Activated effector memory CD4-positive, alpha-beta T cell treated with Interleukin-2 at 50 U/mL for 16 hours (primary cell): ENCODE data around the gene CACYBP.
"Not testable (repeated sequence)": the region's sequence is repeated elsewhere in the genome, so short reads cannot be mapped to it uniquely, and the experiment has no call there.

Source experiments
- DNase-seq: peaks from one replicate; pipeline ENCODE4 v3.0.0-alpha.2; 2020

Gene CACYBP

DNA sequence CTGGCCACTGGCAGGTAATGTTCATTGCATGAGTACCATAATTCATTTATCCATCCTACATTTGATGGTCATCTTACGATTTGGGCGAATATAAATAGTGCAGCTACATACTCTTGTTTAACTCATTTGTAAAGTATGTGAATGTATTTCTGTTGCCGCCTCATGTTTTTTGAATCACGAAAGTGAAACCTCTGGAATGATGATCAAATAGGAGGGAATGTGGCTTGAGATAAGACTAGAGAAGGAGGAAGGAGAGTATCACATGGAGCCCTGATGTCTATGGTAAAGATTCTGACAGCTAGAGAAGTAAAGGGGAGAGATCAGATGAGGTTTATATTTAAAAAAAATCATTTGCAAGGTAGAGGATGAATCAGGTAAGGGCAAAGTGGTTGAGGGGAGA is 15.5 kb downstream of the CACYBP start:
- no peak for DNase-seq

DNA sequence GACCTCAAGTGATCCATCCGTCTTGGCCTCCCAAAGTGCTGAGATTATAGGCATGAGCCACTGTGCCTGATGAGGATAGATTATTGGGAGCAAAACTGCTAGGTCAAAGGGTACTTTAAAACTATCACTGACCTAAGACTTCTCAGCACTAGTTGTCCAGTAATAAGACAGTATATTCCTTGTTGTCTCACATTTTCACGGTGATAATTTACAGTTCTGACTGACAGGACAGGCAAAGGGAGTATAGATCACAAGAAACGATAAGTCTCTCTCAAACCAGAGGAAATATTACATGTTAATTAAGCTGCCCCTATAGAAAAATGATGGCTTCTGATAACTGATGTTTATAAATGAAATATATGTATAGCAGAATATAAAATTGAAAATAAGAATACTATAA is 19.8 kb downstream of the CACYBP start:
- no peak for DNase-seq

DNA sequence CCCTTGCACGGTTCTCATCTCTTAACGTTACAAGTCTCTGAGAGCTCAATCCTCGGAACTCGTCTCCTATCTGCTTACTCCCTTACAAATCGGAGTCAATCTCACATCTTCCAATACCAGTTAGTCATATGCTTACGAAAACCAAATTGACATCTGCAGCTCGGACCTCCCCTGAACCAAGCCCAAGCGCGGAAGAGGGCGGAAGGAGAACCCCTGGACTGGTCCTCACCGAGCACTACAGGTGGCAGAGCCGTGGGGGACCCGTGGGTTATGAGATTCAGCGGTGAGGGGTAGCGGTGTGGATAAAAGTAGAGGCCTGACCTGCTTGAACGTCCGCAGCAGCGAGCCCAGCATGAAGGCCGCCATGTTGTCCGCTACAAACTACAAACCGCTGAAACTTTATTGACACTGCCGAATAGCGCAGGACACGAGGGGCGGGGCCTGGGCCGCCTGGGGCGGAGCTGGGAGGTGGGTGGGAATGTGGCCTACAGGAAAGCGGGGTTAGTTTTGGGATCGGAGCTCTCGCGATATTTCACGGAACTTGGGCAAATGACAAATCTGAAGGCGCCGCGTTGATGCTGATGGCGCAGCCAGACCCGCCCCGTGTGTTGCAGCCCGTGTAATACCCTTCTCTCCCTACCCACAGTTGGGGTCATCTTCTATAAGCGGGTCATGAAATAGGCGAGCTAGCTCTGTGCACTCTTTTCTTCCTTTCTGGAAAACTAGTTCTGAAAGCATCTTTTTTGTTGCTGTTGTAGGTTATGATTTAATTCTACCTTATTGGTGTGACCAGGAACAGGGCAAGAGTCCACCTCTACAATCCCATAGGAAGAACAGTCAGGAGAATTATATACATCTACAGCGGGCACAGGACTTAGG is 23.5 kb downstream of the CACYBP start, which contains the start of gene MRPS14:
Gene MRPS14 (minus strand): TSS at position 383 of the 879 bp plus-strand sequence. CDS start 17 bp downstream, at position 366.
- peak; percentile 98 for DNase-seq

DNA sequence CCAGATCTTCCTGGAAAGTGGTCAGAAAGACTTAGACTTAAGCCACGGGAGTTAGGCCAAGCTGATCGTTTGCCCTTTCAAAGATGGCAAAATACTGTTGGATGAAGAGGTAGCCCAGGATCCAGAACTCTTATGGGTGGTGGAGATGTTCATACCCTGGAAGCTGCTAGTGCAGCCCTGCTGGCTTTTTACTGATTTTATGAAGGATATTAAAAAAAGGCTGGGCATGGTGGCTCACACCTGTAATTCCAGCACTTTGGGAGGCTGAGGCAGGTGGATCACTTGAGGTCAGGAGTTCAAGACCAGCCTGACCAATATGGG is 24.1 kb downstream of the CACYBP start:
- not testable (repeated sequence) for DNase-seq

DNA sequence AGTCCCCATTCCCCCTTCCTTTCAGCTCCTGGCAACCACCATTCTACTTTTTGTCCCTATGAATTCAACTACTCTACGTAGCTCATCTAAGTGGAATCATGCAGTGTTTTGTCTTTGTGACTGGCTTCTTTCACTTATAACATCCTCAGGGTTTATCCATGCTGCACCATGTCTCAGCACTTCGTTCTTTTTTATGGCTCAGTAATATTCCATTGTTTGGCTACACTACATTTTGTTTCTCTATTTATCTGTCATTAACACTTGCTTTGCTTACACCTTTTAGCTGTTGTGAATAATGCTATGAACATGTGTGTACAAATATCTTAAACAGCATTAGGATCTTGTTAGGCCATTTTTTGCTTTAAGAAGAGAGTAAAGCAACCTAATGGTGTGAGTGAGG is 25.0 kb downstream of the CACYBP start:
- DNase-seq = no peak

DNA sequence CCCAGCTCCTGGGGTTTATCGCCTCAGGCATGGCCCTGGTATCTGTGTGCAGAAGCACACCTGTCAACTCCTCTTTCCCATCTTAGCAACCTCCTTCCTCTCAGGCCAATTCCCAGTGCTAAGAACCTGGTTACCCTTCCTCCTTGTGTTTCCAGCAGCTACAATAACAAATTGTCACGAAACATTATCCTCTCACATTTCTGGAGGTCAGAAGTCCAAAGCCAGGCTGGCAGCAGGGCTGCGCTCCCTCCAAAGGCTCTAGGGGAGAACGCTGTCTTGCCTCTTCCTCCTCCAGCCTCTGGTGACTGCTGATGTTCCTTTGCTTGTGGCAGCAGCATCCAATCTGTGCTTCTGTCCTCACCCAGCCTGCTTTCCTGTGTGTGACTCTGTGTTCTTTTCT is 34.2 kb downstream of the CACYBP start:
- DNase-seq = no peak

DNA sequence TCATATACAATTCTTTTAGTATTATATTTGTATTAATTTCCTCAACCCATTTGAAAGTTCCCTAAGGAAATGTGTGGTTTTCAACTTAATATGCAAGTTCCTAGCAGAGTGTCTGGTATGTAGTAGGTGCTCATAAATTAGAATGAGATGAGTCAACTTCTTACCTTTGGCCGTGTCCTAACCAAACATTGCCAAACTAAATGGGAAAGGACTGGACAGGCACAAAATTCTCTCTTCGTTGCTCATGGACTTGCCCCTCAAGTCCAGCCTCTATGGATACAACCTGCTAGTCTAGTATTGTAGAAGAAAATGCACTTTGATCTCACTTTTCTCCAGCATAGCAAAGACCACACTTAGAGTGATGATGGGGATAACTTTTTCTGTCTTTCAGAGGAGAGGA is 35.0 kb downstream of the CACYBP start:
- DNase-seq = no peak

DNA sequence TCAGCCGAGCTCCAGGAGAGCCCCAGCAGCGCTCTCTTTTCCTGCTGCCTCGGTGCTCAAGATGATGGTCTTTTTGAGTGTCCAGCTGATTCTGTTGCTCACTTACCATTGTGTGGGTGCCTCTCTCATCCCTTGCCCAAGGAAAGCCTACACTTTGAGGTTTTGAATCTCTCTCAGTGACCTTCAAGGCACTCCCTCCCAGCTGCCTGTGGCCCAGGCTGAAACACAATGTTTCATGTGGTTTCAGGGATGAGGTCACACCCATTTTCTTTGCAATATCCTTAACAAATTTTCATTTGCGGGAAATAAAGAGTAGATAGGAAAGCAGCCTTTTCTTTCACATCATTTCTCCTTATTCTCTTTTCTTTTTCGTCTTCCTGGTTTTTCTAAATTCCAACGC is 36.1 kb downstream of the CACYBP start:
- no peak for DNase-seq

DNA sequence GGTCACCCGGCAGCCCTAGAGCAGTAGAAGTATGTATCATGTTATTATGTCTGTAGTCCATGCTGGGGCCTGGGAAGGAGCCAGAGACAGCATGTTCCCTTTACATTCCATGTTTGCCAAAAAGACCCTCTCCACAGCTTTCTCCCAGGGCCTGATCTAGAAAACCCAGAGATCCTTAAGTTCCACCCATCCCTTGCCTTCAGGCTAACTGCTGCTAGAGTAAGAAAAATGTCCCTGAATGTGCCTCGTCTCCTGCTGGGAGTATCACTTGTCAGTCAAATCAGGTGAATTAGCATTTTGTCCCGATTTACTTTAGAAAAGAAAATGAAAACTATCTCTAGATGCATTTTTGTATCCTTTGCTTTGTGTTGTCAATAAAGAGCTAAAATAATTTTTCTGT is 36.7 kb downstream of the CACYBP start:
- no peak for DNase-seq

DNA sequence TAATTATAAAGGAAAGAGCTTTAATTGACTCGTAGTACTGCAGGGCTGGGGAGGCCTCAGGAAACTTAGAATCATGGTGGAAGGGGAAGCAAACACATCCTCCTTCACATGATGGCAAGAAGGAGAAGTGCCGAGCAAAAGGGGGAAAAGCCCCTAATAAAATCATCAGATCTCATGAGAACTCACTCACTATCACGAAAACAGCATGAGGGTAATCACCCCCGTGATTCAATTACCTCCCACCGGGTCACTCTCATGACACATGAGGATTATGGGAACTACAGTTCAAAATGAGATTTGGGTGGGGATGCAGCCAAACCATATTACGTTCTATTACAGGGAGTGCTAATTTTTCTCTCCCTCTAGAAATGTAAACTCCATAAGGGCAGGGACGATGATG is 37.7 kb downstream of the CACYBP start:
- no peak for DNase-seq

DNA sequence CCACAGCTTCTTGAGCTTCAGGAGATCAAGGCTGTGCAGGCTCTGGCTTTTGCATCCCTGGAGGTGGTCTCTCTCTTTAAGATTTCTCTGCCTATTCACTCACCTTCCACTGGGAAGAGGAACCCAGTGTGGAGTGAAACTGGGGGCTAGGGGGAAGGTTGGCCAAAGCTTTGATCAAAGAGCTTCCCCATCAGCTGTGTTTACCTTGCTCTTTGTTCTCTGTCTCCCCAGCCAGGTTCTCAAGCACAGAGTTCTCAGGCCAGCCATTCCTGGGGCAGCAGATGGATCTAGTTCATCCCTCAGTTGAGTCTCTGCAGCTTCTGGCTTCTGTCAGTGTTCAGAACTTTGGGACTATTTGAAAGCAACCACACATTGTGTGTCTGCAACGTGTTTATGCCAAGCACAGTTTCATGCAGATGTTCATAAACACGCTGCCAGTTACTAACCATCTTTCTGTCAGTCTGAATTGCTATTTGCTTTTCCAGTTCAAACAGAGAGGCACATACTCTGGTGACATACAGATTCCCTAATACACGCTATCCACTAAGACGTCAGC is 40.7 kb downstream of the CACYBP start:
- no peak for DNase-seq

DNA sequence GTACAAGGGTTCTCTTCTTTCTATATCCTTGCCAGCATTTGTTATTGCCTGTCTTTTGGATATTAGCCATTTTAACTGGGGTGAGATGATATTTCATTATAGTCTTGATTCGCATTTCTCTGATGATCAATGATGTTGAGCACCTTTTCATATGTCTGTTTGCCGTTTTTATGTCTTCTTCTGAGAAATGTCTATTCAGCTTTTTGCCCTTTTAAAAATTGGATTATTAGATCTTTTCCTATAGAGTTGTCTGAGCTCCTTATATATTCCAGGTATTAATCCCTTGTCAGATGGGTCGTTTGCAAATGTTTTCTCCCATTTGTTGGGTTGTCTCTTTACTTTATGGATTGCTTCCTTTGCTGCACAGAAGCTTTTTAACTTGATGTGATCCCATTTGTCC is 42.9 kb downstream of the CACYBP start:
- no peak for DNase-seq

DNA sequence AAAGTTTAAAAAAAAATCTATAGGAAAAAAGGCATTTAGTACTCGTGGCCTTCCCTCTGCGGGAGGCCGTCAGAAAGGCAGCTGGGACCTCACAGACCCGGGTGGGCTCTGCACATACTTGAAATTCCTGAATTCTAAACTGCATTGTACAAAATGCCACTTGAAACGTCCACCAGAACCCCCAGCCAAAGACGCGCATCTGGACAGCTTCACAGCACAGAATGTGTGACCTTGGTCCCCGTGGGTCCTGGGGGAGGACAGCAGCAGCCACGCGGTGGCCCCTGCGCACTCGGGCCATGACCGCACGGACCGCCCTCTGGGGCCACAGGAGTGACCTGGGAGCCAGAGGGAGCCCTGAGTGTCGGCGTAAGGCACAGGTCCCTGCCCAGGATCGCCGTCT is 44.1 kb downstream of the CACYBP start:
- DNase-seq = no peak

DNA sequence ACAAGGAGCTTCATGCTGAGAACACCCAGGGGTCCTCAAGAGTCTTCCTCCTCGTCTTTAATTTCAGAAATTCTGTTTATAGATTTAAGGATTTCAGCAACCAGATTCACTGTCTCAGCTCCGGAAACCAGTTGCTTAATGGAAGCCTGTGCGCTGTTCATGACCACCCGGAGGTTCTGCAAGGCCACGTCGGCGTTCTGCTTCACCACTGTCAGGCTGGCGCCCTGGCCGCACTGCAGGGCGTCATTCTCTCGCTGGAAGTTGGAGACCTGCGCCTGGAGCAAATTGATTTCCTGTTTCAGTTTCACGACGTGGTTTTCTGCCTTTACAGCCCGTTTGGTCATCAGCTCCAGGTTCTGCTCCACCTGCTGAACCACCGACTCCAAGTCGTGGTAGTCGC is 44.8 kb downstream of the CACYBP start:
- not testable (repeated sequence) for DNase-seq

DNA sequence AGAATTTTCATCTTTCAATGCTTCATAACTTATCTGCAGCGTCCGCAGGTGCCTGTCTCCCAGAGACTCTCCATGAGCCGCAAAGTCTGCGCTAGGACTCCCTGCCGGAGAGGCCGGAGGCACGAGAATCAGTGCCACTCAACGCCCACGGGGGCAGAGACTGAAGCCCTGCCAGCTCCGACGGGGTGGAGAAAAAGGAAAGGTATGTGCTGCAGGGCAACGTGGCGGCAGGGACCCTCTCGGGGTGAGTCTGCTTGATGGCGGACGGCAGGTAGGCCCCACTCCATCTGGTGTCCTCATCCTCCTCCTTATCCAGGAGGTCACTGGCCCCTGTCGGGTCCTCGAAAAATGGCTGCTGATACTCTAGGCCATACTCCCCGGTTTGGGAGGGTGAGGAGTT is 45.4 kb downstream of the CACYBP start:
- no peak for DNase-seq

DNA sequence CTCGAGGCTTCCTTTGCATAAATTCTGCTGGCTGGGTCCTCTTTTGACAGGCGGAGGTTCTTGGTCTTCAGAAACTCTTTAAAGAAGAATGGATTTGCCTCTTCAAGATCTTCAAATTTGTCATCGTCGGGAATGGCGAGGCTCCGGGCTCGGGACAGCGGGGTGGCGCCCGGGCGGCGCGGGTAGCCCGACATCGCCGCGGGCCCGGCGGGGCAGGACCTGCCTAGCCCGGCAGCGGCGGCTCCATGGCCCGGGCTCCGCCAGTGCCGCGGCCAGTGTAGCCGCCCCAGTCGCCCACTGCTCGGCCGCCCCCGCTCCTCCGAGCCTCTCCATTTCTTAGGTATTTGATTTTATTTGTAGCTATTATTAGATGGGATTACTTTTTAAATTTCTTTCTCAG is 45.8 kb downstream of the CACYBP start:
- no peak for DNase-seq

DNA sequence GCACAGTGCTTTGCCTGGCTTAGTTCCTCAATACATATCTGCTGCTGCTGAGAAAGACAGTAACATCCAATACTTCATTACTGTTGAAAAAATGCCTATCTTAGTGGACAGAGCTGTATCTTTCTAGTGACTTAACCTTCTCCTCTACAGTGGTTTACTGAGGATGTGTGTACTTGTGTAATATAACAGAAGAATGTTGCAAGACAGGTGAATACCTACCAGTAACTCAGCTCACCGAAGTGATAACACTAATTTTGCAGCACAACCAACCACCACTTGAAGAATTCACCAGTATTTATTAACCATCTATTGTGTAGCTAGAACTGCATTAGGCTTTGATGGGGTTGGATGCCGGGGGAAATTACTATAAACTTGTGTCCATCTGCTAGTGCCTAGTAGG is 51.2 kb downstream of the CACYBP start:
- no peak for DNase-seq

DNA sequence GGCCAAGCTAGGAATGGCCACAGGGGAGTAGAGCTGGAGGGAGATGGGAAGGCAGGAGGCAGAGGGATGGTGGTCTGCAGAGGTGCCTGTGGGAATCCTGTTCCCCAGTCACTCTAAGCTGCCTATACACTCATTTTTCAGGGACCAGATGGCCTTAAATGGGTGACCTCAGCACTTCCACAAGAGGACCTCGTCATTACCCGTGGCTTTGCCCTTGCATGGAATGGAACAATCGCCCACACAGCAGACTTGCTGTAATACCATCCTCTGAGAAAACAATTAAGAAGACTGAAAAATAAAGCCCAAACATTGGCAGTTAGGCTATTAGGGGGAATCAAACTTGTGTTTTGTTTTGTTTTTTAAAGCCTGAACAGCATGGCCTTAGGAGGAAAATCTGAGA is 55.0 kb downstream of the CACYBP start:
- no peak for DNase-seq
